HG02763 (cell line): ENCODE data around the gene CBFA2T3.
"Not testable (repeated sequence)": the region's sequence is repeated elsewhere in the genome, so short reads cannot be mapped to it uniquely, and the experiment has no call there.

Experiments
- ATAC-seq: cut with Tn5 transposase; IDR thresholded peaks from one replicate; pipeline ENCODE4 v1.9.1; 2021; ENCODE audit warnings: mild to moderate bottlenecking, moderate library complexity; ENCODE audit not compliant: unreplicated experiment

CBFA2T3 gene

GRCh38 chr16:89013111-89013510 lies 36.1 kb upstream of the CBFA2T3 start:
- no peak for ATAC-seq

- no peak for ATAC-seq
Measured at GRCh38 chr16:89012622-89012995, 35.6 kb upstream of the CBFA2T3 start.

- ATAC-seq: no peak
Measured at GRCh38 chr16:89011909-89012621, 35.1 kb upstream of the CBFA2T3 start.

DNA sequence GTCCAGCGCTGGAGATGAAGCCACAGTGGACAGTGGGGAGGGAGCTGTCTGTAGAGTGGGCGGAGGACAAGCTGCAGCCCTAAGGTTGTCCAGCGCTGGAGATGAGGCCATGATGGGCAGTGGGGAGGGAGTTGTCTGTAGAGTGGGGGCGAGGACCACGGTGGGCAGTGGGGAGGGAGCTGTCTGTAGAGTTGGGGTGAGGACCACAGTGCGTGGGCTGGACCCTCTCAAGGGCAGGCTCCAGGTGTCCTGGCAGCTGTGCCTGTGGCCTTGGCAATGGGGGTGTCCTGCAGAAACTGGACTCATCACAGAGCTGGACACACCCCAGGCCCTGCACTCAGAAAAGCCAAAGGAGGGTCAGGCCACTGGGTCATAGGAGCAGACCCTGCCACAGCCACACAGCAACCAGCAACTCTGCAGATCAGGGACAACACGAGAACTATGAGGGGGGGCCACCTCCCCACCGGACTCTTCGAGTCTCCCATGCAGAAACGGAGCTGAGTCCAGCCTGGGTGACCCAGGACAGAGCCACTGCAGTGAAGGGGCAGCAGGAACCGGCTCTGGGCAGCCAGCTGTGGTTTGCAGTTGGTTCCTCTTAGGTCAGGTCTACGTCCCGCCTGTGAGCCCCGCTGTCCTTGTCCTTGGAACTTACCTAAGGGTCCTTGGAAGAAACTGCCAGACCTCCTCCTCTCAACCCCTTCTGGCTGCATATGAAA lies 33.4 kb upstream of the CBFA2T3 start:
- ATAC-seq: no peak

DNA sequence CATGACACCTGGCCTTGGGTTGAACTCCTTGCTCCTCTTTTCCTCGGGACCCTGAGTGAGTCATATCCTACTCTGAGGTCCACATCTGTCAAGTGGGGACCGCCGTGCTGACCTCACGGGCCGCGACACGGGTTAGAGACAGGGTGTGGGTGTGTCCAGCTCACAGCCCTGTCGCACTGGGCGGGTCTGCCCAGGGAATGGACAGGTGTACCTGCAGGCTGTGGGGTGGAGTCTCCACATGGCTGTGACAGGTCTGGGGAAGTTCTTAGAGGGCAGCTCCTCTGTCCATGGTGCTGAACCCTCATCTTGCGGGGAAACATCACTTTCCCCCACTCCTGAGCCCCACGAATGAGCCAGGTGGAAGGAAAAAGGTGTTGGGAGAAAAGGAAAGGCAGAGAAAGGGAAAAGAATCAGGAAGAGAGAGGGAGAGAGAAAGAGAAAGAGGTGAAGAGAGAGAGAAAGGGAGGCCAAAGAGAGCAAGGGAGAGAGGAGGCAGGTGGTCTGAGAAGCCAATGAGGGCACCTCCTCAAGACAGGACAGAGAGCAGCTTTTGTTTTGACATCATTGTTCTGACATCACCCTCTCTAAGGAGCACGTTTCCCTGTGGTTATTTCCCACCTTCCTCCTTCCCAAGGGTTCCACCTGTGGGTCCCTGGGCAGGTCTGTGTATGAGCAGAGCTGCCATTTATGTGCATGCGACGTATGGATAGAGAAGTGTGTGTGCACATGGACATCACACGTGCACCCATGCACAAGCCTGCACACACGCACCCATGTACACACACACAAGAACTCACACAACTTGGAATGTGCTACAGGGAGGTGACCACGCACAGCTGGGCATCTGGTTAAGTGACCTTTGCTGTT lies 32.6 kb upstream of the CBFA2T3 start:
- ATAC-seq: no peak

DNA sequence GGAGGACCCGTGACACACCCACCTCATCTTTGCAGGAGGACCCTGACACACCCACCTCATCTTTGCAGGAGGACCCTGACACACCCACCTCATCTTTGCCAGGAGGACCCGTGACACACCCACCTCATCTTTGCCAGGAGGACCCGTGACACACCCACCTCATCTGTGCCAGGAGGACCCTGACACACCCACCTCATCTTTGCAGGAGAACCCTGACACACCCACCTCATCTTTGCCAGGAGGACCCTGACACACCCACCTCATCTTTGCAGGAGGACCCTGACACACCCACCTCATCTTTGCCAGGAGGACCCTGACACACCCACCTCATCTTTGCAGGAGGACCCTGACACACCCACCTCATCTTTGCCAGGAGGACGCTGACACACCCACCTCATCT lies 31.8 kb upstream of the CBFA2T3 start:
- not testable (repeated sequence) for ATAC-seq

- no peak for ATAC-seq
Measured at GRCh38 chr16:89007371-89008249, 30.6 kb upstream of the CBFA2T3 start.

DNA sequence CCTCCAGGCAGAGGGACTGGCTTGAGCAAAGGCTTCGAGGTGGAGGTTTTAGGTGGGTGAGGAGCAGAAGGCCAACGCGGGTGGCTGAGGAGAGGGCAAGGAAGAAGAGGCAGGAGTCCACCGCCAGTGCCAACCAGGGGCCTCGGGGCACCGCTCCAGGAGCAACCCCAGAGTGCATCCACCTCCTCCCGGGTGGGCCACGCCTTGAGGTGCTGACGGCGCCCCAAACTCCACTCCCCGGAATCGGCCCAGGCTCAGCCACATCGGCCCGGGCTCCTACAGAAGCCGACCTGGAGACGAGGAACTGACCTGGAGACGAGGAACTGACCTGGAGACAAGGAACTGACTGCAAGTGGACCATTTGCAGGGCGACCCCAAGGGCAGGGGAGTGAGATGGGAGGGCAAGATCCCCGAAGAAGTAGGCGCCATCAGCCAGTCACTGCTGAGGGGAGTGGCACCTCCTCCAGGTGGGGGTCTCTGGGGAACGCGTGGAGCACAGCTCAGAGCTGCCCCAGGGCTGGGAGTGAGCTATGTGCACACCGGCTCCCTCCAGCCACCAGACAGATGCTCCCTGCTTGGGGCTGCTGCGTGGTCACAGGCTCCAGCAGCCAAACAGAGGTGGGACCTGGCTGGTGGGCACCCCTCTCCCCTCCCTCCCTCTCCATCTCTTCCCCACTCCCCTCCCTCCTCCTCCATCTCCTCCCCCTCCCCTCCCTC lies 29.2 kb upstream of the CBFA2T3 start:
- no peak for ATAC-seq

- no peak for ATAC-seq
Measured at GRCh38 chr16:89005201-89006035, 28.4 kb upstream of the CBFA2T3 start.

DNA sequence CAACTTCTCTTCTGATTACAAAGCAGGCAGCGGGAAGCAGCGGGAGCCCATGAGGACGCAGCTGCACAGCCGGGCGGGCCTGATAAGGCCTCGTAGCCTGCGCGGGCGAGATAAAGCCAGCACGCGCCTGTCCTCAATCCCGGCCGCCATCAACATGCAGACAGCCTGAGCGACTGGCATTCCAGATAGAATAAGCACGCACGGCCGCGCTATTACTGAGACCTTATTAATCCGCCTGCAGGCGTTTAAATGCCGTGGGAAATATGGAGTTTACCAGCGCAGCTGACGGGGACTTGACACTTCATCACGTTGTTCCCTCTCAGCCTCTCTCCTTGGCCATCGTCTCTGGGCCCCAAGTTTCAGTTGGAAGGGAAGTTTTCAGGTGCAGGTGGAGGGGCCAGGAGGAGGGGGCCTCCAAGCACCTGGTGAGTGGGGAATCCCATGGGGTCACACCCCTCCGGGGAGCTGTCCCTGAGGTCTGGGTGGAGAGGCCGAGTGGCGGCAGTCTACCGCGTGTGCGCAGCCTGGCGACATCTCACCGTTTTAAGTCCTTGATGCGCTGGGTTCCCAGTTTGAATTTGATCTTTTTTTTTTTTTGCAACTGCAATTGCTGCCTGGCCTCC lies 27.3 kb upstream of the CBFA2T3 start:
- ATAC-seq: no peak

DNA sequence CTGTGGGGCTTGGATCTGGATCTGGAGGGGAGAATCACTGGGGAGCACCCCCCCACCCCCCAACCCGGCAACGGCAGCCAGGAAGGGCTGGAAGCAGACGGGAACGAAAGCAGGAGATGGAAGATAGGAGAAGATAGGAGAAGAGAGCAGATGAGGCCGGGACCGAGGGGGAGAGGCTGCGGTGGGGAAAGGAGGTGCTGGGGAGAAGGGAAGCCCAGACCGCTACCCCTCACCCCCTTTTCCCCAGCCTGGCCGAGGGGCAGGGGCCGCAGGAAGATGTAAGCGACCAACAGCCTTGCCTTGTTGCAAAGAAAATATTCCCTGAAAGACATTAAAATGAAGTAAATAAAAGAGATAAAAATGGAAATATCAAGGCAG lies 26.8 kb upstream of the CBFA2T3 start:
- no peak for ATAC-seq

DNA sequence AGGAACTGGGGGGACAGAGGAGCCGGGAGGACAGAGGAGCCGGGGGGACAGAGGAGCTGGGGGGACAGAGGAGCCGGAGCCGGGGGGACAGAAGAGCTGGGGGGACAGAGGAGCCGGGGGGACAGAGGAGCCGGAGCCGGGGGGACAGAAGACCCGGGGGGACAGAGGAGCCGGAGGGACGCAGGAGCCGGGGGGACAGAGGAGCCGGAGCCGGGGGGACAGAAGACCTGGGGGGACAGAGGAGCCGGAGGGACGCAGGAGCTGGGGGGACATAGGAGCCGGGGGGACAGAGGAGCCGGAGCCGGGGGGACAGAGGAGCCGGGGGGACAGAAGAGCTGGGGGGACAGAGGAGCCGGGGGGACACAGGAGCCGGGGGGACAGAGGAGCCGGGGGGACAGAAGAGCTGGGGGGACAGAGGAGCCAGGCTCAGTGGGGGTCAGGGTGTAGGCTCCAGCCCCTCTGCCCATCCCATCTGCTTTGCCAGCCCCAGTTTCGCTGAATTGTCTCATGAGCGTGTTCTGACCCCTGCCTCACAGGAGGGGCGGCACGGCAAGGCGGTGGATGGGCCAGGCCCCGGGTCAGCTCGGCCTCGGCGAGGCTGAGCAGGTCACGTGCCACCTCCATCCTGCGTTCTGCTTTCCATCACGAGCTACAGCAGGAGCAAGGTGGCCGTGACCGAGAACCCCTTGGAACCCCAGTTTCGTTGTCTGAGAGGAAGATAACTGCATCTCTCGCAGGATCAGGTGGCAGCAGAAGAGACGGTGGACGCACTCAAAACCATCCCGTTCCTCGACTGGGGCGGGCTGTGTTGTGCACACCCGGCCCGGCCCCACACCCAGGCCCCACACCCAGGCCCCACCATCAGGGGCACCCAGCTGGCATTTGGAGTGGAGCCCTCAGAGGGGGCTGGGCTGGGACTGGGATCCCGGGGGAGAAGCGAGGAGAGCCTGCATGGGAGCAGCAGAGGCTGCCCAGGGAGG lies 26.1 kb upstream of the CBFA2T3 start:
- ATAC-seq: no peak

GRCh38 chr16:89002081-89002480 lies 25.1 kb upstream of the CBFA2T3 start:
- not testable (repeated sequence) for ATAC-seq

- no peak for ATAC-seq
Measured at GRCh38 chr16:89001117-89002027, 24.4 kb upstream of the CBFA2T3 start.

DNA sequence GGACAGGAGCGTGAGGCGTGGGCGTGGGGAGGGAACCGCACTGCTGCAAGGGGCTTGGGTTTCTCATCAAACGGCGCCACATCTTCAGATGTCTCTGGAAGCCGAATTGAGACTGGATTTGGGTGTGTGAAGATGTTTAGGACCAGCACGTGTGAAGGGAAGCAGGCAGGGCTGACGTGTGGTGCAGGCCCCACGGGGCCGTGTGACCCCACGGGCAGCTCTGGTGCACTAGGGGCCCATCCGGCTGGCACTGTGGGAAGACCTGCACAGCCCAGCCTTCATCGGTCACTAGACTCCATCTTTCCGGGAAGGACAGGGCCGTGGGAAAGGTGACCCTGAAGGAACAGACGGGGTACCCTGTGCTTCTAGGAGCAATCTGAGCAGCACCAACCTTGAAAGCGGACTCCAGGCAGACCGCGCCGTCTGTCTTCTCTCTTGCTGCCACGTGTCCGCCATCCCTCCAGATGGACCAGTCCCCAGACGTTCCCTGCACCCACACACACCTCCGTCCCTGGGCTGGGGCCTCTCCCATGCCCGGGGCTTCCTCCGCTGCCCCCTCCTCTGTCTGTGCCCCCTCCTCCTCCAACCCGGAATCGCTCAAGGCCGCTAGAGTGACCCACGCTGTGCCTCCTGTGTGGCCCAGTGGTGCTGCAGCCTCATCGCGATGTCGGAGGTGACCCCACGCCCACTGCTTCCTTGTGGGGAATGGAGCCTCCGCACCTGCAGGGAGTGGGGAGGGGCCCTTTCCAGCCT lies 23.4 kb upstream of the CBFA2T3 start:
- ATAC-seq: no peak
